Immature natural killer cell (primary cell): Measurements from ENCODE around the gene CGB8. TPM values are rescaled to one million over a fixed set of nuclear protein-coding genes. Genes with fewer than 3 reads are reported as not detected.
A peak's percentile ranks its signal among the peaks of the same experiment; 100 is the strongest.
"Not testable (repeated sequence)": the region's sequence is repeated elsewhere in the genome, so short reads cannot be mapped to it uniquely, and the experiment has no call there.

ENCODE experiments used
- DNase-seq, 3 donors: peaks; one replicate each; pipeline ENCODE4 v3.0.0; 2022; ENCODE audit warnings: mixed read lengths in 1 of 3
- H3K27ac Mint-ChIP-seq, 6 donors: one replicate each; pipeline ENCODE4 v1.8.0; 2020; ENCODE audit warnings: mixed read lengths in 6 of 6, mild to moderate bottlenecking in 5 of 6, inconsistent platforms in 4 of 6, moderate library complexity in 3 of 6
- H3K27me3 Mint-ChIP-seq, 3 donors: one replicate each; pipeline ENCODE4 v1.8.0; 2020 to 2021; ENCODE audit warnings: low read depth in 3 of 3, mild to moderate bottlenecking in 3 of 3, mixed read lengths in 3 of 3, moderate library complexity in 3 of 3, inconsistent platforms in 1 of 3
- H3K36me3 Mint-ChIP-seq, 3 donors: one replicate each; pipeline ENCODE4 v1.8.0; 2020; ENCODE audit warnings: mixed read lengths in 3 of 3, inconsistent platforms in 2 of 3, mild to moderate bottlenecking in 2 of 3
- H3K4me1 Mint-ChIP-seq, 2 donors: one replicate each; pipeline ENCODE4 v1.8.0; 2020; ENCODE audit warnings: inconsistent platforms in 2 of 2, mild to moderate bottlenecking in 2 of 2, mixed read lengths in 2 of 2, moderate library complexity in 1 of 2
- H3K4me3 Mint-ChIP-seq, 5 donors: one replicate each; pipeline ENCODE4 v1.8.0; 2020; ENCODE audit warnings: mild to moderate bottlenecking in 5 of 5, mixed read lengths in 5 of 5, inconsistent platforms in 3 of 5, moderate library complexity in 3 of 5
- H3K9me3 Mint-ChIP-seq, 6 donors: one replicate each; pipeline ENCODE4 v1.8.0; 2020; ENCODE audit warnings: mild to moderate bottlenecking in 6 of 6, mixed read lengths in 6 of 6, inconsistent platforms in 4 of 6, moderate library complexity in 3 of 6
- polyA plus RNA-seq, 3 donors: library from polyadenylated mRNA; unstranded; fragments of 300-500 nt; fragmentation: Illumina TruSeq; gene quantifications; one replicate each; pipeline ENCODE4 v1.2.3, GENCODE V29; 2021

Gene CGB8
- polyA plus RNA-seq, 3 donors from 2014 or later, result not detected

DNA sequence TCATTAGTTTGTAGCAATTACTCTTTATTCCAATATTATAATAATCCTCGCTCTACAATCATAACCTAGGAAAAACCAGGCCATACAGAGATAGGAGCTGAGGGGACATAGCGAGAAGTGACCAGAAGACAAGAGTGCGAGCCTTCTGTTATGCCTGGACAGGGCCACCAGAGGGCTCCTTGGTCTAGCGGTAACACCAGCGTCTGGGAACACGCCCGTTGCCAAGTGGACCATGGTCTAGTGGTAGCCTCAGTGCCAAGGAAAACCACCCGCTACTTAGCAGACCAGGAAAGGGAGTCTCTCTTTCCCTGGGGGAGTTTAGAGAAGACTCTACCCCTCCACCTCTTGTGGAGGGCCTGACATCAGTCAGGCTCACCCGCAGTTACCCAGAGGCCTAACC lies 26.0 kb upstream of the CGB8 start:
- not testable (repeated sequence) for H3K36me3 Mint-ChIP-seq, DNase-seq, H3K27ac Mint-ChIP-seq, H3K4me3 Mint-ChIP-seq, H3K9me3 Mint-ChIP-seq
- Mint-ChIP-seq H3K27me3 (peaks cover 6 to 32% (median 21%) of the 10 kb centered on the region in 3 donors), H3K4me1 (peaks cover 19% of the 10 kb centered on the region in 2 donors)

DNA sequence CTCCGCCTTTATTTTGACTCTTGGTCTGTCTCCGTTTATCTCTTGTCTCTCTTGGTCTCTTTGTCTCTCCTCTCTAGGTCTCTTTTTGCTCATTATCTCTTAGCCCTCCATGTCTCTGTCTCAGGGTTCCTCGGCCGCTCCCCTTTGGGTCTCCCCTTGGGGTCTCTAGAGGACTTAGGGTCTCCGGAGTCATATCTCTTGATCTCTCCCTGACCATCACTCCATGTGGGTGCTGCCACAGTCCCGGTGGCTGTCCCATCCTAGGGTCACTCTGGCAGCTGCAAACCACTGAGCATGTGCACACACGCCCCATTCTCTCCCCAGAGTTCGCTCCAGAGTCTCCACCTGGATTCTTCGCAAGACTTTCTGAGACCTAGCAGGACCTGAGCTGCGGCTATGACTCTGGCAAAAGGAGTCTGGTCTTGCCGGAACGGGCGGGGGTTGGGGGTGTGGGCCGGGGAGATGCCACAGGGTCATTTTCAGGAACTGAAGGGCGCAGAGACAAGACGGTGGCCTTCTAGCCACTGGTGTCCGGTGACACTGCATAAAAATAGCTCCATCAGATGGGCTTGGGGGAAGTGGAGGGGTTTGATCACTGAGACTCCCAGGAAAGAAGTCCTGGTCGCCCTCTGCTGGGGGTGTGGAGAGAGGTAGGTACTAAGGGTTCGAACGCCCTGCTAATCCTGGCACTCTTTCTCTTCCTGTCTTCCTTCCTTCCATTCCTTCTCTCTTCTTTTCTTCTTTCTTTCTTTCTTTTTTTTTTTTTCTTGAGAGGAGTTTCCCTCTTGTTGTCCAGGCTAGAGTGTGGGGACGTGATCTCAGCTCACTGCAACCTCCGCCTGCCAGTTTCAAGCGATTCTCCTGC lies 24.8 kb upstream of the CGB8 start:
- no peak for DNase-seq
- Mint-ChIP-seq H3K4me1 (peaks cover 19% of the 10 kb centered on the region in 2 donors), H3K9me3 (peaks cover 0 to 11% (median 0%) of the 10 kb centered on the region in 6 donors), H3K27ac (no peak overlapping the region), H3K27me3 (peaks cover 10 to 37% (median 23%) of the 10 kb centered on the region in 3 donors), H3K36me3 (peaks cover 0 to 10% (median 9%) of the 10 kb centered on the region in 3 donors), H3K4me3 (peak overlapping the region; percentile 5 to 80 (median 56))

DNA sequence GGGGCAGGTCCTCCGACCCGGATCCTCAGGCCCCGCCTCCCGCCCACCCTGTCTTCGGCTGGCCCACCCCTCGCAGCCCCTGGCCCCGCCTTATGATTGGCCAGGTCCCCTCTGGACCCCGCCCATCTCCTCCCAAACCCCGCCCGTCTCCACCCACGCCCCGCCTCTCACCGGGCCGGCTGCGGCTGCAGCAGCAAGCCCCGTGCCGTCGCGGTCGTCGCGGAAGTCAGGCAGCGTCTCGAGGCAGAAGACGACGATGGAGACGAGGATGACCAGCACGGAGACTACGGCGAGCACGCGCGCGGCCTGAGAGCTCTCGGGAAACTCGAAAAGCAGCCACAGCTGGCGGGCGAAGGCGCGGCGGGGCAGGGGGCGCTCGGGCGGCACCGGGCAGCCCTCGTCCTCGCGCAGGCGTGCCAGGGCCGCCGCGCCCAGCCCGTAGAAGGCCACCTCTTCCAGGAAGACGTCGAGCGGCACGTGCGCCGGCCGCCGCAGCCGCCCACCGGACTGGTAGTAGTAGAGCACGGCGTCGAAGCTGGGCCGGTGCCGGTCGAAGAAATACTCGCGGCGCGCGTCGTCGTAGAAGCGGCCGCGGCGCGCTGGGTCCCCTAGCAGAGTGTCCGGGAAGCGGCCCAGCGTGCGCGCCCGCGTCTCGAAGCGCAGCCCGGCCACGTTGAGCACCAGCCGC lies 23.1 kb upstream of the CGB8 start:
- H3K36me3 Mint-ChIP-seq, result peaks cover 0 to 10% (median 9%) of the 10 kb centered on the region in 3 donors
- DNase-seq, result no peak

DNA sequence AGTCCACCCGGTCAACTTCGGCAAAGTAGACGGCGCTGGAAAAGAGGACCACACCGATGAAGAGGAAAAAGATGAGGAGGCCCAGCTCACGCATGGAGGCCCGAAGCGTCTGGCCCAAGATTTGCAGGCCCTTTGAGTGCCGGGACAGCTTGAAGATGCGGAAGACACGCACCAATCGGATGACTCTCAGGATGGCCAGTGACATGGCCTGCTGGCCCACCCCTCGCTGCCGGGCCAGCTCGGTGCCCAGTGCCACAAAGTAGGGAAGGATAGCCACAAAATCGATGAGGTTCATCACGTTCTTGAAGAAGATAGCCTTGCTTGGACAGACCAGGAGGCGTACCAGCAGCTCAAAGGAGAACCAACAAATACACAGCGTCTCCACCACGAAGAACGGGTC lies 21.5 kb upstream of the CGB8 start:
- peak overlapping the region in 4 of 5 donors; percentile 8 to 55 (median 20) for H3K4me3 Mint-ChIP-seq
- peaks cover 0 to 10% (median 9%) of the 10 kb centered on the region in 3 donors for H3K36me3 Mint-ChIP-seq
- H3K9me3 Mint-ChIP-seq, result peaks cover 0 to 13% (median 0%) of the 10 kb centered on the region in 6 donors
- no peak for DNase-seq
- H3K4me1 Mint-ChIP-seq, result peaks cover 19% of the 10 kb centered on the region in 2 donors
- peaks cover 16 to 50% (median 24%) of the 10 kb centered on the region in 3 donors for H3K27me3 Mint-ChIP-seq
- no peak overlapping the region for H3K27ac Mint-ChIP-seq

More for the DNA sequence above, 23.1 kb upstream of the CGB8 start:
- no peak overlapping the region for H3K27ac Mint-ChIP-seq
- H3K27me3 Mint-ChIP-seq, result peaks cover 10 to 39% (median 21%) of the 10 kb centered on the region in 3 donors
- peaks cover 19% of the 10 kb centered on the region in 2 donors for H3K4me1 Mint-ChIP-seq
- peak overlapping the region in 3 of 5 donors; percentile 40 to 53 (median 44) for H3K4me3 Mint-ChIP-seq
- H3K9me3 Mint-ChIP-seq, result peaks cover 0 to 11% (median 0%) of the 10 kb centered on the region in 6 donors

DNA sequence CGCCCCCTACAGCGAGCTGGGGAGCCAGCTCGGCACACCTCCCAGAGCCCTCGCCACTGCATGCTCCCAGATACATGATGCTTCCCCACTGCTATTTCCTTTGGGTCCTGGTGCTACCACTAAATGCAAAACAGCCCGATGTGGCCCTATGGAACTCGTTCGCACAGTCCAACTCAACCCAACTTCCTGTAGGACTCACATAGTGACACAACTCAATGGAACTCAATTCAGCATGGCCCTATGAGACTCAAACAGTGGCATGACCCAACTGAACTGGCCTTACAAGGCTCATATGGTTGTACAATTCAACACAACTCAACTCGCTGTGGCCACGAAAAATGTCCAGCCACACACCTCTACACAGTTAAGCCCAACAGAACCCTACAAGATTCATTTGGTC lies 20.1 kb upstream of the CGB8 start:
- Mint-ChIP-seq H3K4me3 (no peak overlapping the region), H3K36me3 (peaks cover 0 to 10% (median 9%) of the 10 kb centered on the region in 3 donors), H3K9me3 (peaks cover 0 to 13% (median 0%) of the 10 kb centered on the region in 6 donors), H3K27ac (peak overlapping the region in 1 of 6 donors; percentile 36), H3K4me1 (peaks cover 19% of the 10 kb centered on the region in 2 donors), H3K27me3 (peaks cover 18 to 44% (median 22%) of the 10 kb centered on the region in 3 donors)
- DNase-seq, result no peak

DNA sequence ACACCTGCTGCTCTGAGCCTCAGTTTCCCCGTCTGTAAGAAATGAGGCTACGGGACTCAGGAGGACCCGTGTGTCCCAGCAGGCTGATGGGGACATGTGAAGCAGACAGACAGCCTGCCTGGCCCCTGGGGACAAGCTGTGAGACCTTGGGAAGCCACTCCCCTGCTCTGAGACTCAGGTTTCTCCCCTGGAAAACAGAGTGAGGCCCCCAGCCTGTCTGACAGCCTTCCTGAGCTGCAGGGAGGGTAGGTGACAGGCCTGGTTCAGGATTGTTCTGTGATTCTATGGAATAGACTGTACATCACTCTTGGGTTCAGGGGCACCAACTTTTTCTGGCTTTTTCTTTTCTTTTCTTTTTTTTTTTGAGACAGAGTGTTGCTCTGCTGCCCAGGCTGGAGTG lies 18.6 kb upstream of the CGB8 start:
- peaks cover 11 to 30% (median 14%) of the 10 kb centered on the region in 3 donors for H3K27me3 Mint-ChIP-seq
- DNase-seq, result no peak
- H3K4me1 Mint-ChIP-seq, result peaks cover 7 to 9% of the 10 kb centered on the region in 2 donors
- no peak overlapping the region for H3K27ac Mint-ChIP-seq
- H3K4me3 Mint-ChIP-seq, result no peak overlapping the region
- peaks cover 0 to 6% (median 0%) of the 10 kb centered on the region in 3 donors for H3K36me3 Mint-ChIP-seq
- H3K9me3 Mint-ChIP-seq, result peaks cover 0 to 13% (median 0%) of the 10 kb centered on the region in 6 donors

DNA sequence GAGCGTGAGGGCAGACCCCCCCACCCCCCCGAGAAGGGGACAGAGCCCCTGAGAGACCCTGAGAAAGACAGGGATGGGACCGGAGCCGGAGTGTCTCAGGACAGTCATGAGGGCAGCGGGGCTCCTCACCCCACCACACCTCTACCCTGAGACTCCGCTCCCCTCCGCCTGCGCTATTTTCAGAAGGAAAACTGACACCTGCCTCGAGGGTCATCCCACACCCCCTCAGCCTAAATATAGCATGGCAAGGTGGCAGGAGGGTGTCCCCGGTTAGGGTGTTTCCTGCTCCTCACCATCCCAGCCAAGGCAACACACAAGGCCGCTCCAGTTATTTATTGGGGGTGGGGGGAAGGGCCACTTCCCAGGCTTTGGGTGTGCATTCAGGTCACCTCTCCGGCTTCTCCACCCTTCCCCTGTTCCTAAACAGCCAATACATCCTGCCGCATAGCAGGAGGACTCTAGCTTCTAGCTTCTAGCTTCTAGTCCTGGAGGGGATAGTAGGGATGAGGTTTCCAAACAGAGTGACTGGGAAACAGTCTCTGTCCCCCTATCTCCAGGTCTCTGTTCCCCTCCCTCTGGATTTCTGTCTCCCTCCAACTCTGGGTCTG lies 17.1 kb upstream of the CGB8 start:
- peaks cover 0 to 6% (median 1%) of the 10 kb centered on the region in 3 donors for H3K36me3 Mint-ChIP-seq
- no peak for DNase-seq
- H3K4me3 Mint-ChIP-seq, result no peak overlapping the region
- peaks cover 0 to 13% (median 0%) of the 10 kb centered on the region in 6 donors for H3K9me3 Mint-ChIP-seq
- H3K27me3 Mint-ChIP-seq, result peaks cover 11 to 30% (median 14%) of the 10 kb centered on the region in 3 donors
- peaks cover 4 to 6% of the 10 kb centered on the region in 2 donors for H3K4me1 Mint-ChIP-seq
- no peak overlapping the region for H3K27ac Mint-ChIP-seq

DNA sequence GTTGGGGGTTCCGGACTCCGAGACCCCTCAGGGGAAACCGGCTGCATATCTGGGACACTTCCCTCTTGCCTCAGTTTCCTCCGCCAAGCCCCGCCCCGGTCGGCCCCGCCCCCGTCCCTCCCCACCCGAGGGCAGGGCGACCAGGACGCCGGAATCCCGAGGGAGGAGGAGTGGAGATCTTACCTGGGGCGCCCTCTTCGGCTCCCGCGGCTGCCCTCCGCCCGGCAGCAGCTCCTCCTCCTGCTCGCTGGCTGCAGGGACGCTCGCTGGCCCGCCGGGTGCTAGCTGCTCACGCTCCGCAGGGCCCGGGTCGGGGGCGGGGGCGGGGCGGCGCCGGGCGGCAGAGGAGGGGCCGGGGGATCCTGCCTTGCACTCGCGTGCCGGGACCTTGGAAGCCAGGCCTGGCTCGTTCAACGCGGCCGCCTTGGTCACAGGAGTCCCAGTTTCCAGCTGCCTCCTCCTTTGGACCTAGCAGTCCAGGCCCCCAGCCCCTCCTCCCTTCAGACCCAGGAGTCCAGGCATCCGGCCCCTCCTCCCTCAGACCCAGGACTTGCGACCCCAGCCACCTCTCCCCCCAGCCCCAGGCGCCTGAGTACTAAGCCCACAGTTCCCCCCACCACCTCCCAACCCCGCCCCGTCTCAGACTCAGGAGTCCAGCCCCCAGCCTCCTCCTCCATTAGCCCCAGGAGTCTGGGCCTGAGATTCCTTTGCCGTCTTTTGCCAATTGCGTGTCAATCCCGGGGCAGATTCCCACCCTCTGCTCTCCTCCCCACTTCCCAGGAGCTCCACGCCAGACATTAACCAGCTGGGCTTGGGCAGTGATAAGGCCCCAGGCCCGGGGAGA lies 16.1 kb upstream of the CGB8 start, which contains the start of gene NTF4:
Gene NTF4 (minus strand): TSS at position 51 of the 844 bp plus-strand sequence. CDS start 2,821 bp downstream, outside the sequence.
- Mint-ChIP-seq H3K4me1 (no peaks in the 10 kb centered on the region), H3K4me3 (no peak within 1 kb of the TSS), H3K9me3 (peaks cover 0 to 7% (median 0%) of the 10 kb centered on the region in 6 donors), H3K36me3 (peaks cover 0 to 4% (median 0%) of the 10 kb centered on the region in 3 donors), H3K27ac (no peak within 1 kb of the TSS), H3K27me3 (peaks cover 10 to 24% (median 14%) of the 10 kb centered on the region in 3 donors)
- DNase-seq, result no peak

DNA sequence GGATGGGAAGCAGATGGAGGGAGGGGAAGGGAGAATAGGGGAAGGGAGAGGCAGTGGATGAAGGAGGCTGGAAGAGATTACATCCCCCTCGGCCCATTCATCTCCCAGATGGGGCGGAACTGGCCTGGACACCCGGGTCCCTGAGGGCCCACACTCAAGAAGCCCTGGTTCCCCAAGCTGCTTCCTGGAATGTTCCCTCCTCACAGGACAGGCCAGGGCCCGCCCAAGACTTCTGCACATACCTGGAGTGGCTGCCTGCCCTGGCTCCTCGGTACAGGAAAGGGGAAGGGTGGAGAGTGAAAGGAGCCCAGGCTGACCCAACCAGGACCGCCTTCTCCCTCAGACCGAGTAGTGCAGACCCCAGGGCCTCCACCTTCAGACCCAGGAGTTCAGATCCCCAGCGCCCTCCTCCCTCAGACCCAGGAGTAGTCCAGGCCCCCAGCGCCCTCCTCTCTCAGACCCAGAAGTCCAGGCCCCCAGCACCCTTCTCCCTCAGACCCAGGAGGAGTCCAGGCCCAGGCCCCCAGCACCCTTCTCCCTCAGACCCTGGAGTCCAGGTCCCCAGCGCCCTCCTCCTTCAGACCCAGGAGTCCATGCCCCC lies 15.2 kb upstream of the CGB8 start:
- H3K4me1 Mint-ChIP-seq, result no peaks in the 10 kb centered on the region
- no peak overlapping the region for H3K27ac Mint-ChIP-seq
- peaks cover 0 to 2% (median 0%) of the 10 kb centered on the region in 6 donors for H3K9me3 Mint-ChIP-seq
- no peak for DNase-seq
- peaks cover 9 to 24% (median 12%) of the 10 kb centered on the region in 3 donors for H3K27me3 Mint-ChIP-seq
- H3K36me3 Mint-ChIP-seq, result peaks cover 0 to 4% (median 4%) of the 10 kb centered on the region in 3 donors
- no peak overlapping the region for H3K4me3 Mint-ChIP-seq

DNA sequence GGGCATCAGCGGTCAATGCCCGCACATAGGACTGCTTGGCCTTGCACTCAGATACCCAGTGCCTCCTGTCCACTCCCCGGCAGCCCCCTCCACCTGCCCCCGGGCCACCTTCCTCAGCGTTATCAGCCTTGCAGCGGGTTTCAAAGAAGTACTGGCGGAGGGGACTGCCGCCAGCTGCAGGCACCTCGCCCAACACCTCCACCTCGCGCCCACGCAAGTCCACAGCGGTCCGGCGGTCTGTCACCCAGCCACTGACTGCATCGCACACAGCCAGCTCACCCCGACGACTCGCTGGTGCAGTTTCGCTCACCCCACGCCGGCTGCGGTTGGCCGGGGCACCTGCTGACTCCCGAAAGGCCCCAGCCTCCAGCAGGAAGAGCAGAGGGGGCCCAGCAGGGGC lies 12.5 kb upstream of the CGB8 start:
- peaks cover 16 to 17% of the 10 kb centered on the region in 2 donors for H3K4me1 Mint-ChIP-seq
- DNase-seq, result peak in 1 of 3 donors; percentile 12
- peaks cover 0 to 2% (median 0%) of the 10 kb centered on the region in 6 donors for H3K9me3 Mint-ChIP-seq
- peaks cover 19 to 21% (median 19%) of the 10 kb centered on the region in 3 donors for H3K27me3 Mint-ChIP-seq
- peaks cover 0 to 5% (median 4%) of the 10 kb centered on the region in 3 donors for H3K36me3 Mint-ChIP-seq
- no peak overlapping the region for H3K27ac Mint-ChIP-seq
- no peak overlapping the region for H3K4me3 Mint-ChIP-seq

DNA sequence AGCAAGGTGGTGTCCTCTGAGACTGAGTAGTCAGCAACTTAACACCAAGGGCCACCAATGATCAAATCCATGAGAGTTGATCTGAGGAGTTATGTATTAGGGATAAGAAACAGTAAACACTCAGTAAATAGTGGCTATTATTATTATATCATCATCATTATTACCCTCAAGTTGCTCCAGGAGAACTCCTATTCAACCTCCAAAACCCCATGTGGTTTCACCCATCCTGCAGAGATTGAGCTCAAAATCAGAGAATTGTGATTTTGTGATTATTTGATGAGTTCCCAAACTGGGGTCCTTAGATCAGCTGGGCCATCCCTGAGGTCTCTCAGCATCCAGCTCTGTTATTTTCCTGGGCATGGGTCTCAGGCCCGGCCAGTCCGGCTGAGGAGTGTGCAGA lies 12.1 kb upstream of the CGB8 start:
- Mint-ChIP-seq H3K4me1 (peaks cover 18 to 20% of the 10 kb centered on the region in 2 donors), H3K9me3 (peaks cover 0 to 2% (median 0%) of the 10 kb centered on the region in 6 donors), H3K27me3 (peaks cover 15 to 19% (median 16%) of the 10 kb centered on the region in 3 donors)

DNA sequence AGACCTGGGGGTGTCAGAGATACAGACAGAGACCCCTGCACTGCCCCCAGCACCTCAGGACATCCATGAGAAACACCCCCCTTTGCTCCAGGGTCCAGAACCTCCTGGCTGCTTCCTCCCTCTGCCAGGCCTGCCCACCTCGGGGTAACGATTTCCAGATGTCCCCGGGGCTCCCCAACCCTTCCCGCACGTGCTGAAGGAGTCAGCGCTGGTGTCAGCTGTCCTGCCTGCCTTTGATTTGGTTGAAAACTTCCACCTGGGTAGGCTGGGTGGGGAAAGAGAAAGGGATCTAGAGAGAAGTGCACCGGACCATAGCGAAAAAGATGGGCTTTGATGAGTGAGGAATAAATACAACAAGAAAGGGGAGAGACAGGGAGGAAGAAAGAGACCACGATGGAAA lies 10.1 kb upstream of the CGB8 start:
- no peak for DNase-seq
- peaks cover 0 to 5% (median 4%) of the 10 kb centered on the region in 3 donors for H3K36me3 Mint-ChIP-seq
- peaks cover 18 to 20% of the 10 kb centered on the region in 2 donors for H3K4me1 Mint-ChIP-seq
- H3K9me3 Mint-ChIP-seq, result no peaks in the 10 kb centered on the region
- no peak overlapping the region for H3K27ac Mint-ChIP-seq
- H3K27me3 Mint-ChIP-seq, result peaks cover 10 to 16% (median 15%) of the 10 kb centered on the region in 3 donors
- H3K4me3 Mint-ChIP-seq, result peak overlapping the region in 1 of 5 donors; percentile 10

More for the DNA sequence above, 12.1 kb upstream of the CGB8 start:
- no peak overlapping the region for H3K27ac Mint-ChIP-seq
- no peak overlapping the region for H3K4me3 Mint-ChIP-seq
- no peak for DNase-seq
- peaks cover 0 to 5% (median 4%) of the 10 kb centered on the region in 3 donors for H3K36me3 Mint-ChIP-seq
